GM18498 (cell line): ENCODE measurements around the gene ZNF688.
"Not testable (repeated sequence)": the region's sequence is repeated elsewhere in the genome, so short reads cannot be mapped to it uniquely, and the experiment has no call there.

ENCODE experiments used
- ATAC-seq: cut with Tn5 transposase; IDR thresholded peaks from one replicate; pipeline ENCODE4 v1.9.1; 2021; ENCODE audit warnings: mild to moderate bottlenecking, moderate library complexity; ENCODE audit not compliant: unreplicated experiment

Gene ZNF688

DNA sequence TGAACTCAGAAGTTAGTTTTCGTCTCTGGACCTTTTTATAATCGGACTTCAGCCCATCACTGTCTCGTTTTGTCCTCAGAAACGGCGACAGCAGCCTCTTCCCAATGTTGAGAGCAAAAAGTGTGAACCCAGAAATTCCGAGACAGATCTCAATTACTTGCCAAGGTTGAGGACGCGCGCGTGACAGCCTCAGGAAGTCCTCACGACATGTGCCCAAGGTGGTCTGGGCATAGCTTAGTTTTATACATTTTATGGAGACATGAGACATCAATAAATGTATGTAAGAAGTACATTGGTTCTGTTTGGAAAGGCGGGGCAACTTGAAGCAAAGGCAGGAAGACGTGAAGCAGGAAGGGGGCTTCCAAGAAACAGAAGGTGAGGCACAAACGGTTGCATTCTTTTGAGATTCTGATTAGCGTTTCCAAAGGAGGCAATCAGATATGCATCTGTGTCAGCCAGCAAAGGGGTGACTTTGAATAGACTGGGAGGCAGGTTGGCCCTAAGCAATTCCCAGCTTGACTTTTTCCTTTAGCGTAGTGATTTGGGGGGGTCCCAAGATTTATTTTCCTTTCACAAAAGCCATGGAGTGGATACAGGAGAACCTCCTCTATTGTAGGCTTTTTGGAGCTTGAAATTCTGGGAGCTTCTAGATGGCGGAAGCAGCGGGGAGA lies 36.3 kb downstream of the ZNF688 start:
- peak; percentile 24 for ATAC-seq

DNA sequence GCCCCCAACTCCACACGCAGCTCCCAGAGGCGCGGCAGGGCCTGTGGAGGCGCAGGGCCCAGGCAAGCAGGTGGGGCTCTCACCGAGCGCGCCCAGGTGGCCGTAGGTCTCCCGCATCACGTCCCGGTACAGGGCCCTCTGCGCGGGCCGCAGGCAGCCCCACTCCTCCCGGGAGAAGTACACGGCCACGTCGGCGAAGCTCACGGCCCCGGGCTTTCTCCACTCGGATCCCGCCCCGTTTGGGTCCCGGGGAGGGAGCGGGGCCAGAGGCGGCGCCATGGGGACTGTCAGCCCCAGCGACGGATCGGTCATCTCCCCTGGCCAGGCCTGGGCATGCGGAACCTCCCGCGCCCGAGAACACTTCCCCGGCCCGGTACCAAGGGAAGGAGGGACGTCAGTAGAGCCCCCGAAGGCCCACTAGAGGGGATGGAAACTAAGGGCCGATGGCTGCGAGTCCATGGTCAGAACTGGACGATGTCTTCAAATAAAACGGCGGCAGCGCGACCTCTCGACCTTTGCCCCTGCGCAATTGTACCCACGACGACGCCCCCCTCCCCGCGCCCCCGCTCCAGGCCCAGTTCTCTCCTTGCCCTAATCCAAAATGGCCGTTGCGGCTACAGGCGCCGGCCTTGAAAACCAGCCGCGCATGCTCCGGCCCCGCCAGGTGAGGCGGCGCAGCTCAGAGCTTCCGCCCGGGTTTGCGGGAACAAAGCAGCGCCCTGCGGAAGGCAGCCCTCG lies 37.0 kb downstream of the ZNF688 start, which contains the start of gene ZNF747:
Gene ZNF747 (minus strand): TSS at position 491 of the 738 bp plus-strand sequence. CDS start 179 bp downstream, at position 312.
- peak; percentile 61 for ATAC-seq

DNA sequence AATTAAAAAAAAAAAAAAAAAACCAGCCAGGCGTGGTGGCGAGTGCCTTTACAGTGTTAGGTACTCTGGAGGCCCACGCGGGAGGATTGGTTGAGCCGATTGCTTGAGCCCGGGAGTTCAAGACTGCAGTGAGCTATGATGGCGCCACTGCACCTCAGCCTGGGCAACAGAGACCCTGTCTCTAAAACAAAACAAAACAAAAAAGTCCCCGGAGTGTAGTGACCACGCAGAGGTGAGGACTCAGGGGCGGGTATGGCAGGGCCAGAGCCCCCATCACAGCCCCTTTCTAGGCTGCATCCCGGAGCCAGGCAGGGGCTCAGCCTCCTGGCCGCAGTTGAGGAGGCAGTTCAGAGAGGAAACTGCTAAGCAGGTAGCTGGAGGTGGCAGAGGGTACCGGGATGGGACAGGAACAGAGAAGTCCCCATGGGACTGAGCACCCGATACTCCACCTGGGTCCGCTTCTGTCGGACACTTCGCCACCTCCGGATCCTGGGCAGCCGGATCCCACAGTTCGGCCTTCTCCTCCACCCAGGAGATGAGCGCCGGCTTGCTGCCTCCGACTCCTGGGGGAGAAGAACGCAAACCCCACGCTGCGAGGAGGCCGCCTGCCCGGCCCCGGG lies 37.7 kb downstream of the ZNF688 start:
- ATAC-seq: peak; percentile 15

DNA sequence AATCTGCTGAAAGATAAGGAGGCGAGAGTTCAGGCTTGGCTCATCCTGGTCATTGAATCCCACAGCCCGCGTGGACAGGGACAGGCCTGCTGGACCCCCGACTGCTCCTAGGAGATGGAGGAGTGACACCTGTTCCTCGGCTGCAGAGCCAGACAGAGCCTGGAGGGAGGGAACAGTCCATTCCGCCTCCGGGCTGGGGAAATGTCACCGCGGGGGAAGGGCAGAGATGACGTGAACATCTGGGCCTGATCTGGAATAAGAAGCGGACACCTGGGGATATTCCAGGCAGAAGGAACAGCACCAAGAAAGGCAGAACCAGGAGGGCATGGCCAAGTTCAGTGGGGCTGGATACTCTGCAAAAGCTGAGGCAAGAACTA lies 38.4 kb downstream of the ZNF688 start:
- ATAC-seq: no peak

DNA sequence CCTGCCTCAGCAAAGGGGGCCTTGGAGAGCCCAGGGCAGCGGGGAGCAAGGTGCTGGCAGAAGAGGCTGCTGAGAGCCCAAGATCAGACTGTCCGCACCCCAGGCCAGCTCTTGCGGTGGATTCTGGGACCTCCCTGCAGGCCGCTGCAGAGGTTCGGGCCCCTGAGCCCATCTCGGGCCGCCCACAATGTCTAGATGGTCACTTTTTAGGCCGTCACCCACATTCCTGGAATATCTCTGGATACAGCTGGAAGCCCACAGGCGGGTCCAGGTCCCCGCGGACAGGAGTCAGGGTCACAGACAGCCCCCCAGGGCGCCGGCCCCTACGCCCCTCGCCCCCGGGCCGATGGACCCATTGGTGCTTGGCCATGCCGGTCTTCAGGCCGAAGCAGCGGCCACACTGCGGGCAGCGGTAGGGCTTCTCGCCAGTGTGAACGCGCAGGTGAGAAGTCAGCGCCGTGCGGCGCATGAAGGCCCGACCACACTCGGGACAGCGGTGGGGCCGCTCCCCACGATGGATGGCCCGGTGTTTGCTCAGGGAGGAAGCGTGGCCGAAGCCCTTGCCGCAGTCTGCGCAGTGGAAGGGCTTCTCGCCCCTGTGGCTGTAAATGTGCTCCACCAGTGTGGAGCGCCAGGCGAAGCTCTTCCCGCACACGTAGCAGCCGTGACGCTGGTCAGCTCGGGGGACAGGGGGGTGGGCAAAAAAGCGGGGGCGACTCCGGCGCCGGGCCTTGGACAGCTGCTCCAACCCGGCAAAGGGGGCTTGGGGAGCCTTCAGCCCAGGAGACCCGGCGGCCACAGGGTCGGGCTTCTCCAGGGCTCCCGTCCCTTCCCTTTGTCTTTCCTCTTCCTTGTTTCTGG lies 39.0 kb downstream of the ZNF688 start:
- no peak for ATAC-seq

DNA sequence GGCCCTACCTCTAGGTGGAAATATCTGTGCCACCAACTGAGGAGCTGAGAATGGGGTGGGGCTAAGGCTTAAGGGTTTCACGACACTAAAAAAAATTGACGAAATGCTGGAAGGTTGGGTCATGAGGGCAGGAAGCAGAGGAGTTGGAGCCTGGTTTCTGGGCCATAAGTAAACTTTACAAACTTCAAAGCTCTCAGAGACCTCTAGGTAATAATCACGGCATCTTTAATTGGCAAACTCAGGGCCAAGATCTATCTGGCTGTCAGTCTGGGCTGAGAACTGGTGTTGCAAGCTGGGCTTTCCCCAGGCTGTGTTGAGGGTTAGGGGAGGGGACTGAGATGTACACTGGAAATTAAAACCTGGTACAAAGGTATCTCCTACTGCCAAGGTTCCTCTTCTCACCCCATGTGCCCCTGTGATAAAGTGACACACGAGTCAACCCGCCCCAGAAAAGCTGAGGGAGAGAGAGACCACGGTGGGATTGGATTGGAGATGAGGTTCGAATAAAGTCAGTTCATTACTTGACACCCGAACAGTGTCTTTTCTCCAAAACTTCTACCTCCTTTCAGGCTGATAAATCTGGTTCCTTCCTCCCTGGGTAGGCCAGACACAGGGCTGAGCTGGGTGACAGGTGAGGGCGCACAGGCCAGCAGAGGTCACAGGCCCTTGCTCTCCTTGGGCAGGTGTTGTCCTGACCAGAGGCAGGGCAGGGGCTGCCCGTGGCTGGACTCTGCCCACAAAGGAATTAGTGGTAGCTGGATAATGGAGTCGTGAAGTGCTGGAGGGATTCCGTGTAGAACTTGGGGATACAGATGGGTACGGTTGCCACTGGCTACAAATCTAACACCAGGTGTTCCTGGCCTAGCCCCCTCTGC lies 41.1 kb downstream of the ZNF688 start:
- no peak for ATAC-seq

DNA sequence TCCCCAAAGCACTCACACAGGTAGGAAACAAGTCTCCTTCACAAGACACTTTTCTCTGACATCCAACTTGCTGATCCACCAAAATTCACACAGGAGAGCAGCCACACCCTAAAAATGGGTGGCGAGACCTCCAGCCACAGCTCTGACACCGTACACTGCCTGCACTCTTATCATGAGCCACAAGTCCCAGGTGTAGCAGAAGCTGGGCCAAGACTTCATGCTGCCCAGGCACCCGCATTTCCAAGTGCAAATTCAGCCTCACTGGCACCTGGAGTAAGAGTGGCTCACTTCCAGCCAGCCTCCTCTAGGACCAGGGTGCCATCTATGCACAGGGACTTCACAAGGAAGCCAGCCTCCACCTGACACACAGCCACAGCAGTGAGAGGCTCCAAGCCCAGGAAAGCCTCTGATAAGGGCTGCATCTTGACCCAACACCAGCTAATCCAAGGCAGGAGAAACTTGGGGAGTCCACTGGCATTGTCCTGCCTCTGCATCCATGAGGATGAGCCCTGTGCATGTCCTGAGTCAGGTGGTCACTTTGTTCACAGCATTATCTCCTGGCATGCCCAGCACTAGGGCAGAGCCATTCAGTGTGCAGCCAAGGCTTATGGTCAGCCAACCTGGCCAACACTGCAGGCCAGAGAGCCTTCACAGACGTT lies 42.6 kb downstream of the ZNF688 start:
- no peak for ATAC-seq

DNA sequence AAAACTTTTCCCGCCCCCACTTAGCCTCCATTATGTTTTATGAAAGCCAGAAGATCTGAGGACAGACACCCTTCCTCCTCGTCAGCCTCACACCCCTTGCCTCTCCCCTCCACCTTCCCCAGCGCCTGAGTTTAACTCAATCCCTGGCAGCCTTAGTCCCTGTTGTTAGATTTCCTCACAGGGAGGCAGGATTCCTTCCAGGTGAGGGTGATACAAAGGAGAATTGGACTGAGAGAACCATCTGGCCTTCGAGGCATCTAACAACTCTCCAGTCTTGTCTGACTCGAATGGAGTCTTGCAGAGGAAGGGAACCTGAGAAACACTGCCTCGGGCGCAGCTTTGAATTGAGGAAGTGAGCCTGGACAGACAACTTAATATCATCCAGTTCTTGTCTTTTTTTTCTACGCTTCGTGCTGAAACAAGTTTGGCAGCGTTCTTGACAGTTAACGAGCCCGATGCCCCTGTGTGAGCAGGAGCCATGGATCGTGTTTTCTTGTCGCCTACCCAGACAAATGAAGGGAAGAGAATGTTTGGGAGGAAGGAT lies 43.8 kb downstream of the ZNF688 start:
- ATAC-seq: no peak

DNA sequence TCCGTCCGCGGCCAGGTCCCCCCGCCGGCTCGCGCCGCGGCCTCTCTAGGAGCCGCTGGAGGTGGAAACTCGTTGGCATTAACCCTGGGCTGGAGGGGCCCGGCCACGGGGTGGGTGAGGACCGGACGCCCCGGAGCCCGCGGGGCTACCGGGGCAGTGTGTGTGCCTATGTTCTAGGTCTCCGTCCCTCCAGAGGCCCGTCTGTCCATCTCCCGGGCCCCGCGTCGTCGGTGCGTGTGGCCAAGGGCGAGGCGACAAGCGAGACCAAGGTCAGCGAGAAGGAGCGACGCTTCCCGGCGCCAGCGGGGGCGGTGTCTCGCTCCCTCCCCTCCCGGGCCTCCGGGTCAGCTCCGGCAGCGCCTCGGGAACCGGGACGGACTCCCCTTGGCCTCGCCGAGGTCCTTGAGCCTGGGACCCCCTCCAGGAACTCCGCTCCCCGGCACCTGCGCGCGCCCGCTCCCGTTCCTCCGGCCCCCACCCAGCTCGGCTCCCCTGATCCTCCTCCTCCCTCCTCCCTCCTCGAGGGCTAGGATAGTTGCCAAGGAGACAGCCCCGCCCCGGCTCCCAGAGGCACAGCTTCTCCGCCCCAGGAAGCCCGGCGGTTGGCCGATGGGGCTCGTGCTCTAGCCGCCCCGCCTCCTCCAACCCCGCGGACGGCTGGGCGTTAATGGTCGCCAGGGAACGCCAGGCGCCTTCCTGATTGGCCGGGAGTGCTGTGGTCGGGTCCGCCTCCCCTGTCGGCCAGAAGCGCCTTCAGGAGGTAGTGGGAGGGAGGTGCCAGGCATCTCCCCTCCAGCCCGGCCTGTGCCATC lies 44.5 kb downstream of the ZNF688 start:
- peak; percentile 79 for ATAC-seq

DNA sequence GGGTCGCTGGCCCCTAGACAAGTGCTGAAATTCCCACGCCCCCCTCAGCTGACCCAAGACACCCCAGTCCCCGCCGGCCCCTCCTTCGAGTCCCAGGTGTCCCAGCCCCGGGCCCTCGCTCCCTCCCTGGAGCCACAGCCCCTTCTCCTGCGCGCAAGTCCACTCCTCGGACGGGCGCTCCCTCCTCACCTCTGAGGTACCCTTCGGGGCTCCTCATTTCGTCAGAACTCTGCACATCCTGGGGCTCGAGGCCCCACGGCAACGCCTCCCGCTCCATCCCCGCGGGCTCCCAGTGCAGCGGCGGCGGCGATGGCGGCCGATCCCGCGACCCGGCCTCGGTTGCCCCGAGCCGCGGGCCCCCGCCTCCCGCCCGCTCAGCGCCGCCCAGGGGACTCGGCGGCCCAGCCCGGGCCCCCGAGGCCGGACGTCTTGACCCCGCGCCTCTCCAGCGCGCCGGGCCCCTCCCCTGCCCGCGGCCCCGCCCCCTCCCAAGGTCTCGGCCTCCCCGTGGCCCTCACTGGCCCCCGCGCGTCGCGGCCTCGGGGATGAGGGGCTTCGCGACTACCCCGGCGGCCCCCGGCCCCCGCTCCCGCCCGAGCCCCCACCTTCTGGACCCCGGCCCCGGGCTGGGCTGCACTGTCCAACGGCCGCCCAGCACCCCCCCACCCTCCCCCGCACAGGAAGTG lies 45.2 kb downstream of the ZNF688 start, which contains the start of gene ZNF768:
Gene ZNF768 (minus strand): TSS at position 430 of the 686 bp plus-strand sequence. CDS start 153 bp downstream, at position 277.
- ATAC-seq: peak; percentile 39

DNA sequence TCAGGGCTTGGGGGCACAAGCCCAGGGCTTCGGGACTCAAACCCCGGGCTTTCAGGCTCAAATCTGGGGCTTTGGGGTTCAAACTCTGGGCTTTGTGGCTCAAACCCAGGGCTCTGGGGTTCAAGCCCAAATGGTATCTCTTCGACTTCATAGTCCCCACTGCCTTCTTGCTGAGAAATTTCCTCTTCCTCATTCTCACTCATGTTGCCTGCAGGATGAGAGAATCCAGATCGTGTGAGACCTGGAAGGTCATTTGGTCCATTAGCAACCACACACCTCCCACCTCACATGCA lies 45.7 kb downstream of the ZNF688 start:
- no peak for ATAC-seq

DNA sequence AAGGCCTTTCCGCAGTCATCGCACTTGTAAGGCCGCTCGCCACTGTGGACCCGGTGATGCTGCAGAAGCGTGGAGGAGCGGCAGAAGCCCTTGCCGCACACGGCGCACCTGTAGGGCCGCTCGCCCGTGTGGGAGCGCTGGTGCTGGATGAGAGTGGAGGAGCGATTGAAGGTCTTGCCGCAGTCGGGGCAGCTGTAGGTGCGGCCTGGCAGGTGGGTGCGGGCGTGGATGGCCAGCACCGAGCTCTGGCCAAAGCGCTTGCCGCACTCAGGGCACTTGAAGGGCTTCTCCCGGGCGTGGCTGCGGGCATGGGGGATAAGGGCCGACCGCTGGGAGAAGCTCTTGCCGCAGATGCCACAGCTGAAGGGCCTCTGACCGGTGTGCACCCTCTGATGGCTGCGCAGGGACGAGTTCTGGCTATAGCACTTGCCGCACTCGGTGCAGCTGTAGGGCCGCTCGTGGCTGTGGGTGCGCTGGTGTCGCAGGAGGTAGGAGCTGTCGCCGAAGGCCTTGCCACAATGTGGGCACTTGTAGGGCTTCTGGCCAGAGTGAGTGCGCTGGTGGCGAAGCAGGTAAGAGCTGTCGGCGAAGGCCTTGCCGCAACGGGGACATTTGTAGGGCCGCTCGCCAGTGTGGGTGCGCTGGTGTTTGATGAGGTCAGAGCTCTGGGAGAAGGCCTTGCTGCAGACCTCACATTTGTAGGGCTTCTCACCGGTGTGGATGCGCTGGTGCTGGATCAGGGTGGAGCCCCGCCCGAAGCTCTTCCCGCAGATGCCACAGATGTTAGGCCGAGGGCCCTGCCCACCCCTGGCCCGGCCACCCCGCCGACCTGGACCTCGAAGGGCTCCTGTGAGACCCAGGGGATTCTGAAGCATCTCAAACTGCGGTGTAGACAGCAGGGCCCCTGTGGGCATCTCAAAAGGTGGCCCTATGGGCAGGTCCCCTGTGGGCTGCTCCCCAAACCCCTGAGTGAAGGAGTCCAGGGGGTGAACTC lies 46.6 kb downstream of the ZNF688 start:
- ATAC-seq: no peak

DNA sequence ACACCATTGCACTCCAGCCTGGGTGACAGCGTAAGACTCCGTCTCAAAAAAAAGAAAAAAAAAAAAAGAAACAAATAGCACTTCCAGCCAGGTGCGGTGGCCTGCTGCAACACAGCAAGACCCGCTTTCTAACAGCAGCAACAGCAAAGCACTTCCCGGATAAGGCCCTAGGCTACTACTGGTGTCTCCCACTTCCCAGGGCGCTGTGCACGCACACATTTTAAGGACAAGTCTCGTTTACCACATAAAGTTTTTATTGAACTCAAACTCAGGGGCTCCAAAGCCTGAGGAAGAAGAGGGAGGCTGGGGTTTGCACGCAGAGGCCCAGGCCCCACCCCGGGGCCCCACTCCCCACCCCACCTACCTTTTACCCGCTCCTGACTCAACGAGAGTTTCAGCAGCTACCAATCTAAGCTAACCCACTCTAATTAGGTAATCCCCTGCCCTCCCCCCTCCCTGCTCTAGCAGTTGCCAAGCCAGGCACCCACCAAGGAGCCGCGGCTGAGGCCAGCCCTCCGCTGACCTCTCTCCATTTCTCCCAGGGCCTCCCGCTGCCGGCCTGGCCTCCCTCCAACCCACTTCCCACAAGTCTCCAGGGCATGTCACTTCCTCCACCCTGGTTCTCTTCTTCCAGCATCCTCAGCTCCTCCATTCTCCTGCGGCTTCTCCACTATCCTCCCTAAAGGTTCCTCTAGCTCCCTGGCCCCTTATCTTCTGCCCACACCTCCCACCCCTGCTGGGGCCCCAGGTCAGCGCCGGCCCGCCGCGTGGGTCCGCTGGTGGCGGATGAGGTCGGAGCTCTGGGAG lies 47.5 kb downstream of the ZNF688 start:
- ATAC-seq: no peak

DNA sequence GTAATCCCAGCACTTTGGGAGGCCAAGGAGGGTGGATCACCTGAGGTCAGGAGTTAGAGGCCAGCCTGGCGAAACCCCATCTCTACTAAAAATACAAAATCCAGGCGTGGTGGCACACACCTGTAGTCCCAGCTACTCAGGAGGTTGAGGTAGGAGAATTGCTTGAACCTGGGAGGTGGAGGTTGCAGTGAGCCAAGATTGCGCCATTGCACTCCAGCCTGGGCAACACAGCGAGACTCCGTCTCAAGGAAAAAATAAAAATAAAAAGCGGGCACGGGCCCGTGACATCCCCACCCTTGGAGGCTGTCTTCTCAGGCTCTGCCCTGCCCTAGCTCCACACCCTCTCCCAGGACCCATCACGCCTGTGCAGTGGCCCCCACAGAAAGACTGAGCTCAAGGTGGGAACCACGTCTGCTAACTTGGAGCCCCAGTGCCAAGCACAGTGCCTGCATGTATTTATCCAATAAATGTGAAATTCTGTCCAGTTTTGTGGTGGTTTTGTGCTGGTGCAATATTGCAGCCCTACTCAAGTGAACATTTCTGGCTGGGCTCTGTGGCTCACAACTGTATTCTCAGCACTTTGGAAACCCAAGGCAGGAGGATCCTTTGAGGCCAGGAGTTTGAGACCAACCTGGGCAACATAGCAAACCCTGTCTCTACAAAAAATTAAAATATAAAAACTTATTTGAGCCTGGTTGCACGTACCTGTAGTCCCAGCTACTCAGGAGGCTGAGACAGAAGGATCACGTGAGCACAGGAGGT lies 48.6 kb downstream of the ZNF688 start:
- ATAC-seq: not testable (repeated sequence)
